Neural cell (in vitro differentiated cells): ENCODE measurements around the gene SPACA6. TPM values are rescaled to one million over a fixed set of nuclear protein-coding genes. Genes with fewer than 3 reads are reported as not detected.

Experiments used
- H2AFZ ChIP-seq: fragments of 200-600, 300-800 bp; sonication (generic), shearing (Covaris generic); 2 replicates; pipeline ENCODE4 v1.6.0; 2014; ENCODE audit warnings: low read depth, mild to moderate bottlenecking, antibody characterized with exemption, low read length, moderate library complexity
- H3F3A ChIP-seq: fragments of 200-600 bp; shearing (Covaris generic); 2 replicates; pipeline ENCODE4 v1.6.1; 2016; ENCODE audit warnings: mild to moderate bottlenecking, moderate library complexity, mixed read lengths, antibody characterized with exemption, low read length; ENCODE audit not compliant: insufficient read depth, poor library complexity, severe bottlenecking
- H3K27ac ChIP-seq: fragments of 200-600, 300-800 bp; sonication (generic), shearing (Covaris generic); 2 replicates; pipeline ENCODE4 v1.5.1; 2014; ENCODE audit warnings: mild to moderate bottlenecking, low read length, moderate library complexity
- H3K27me3 ChIP-seq: fragments of 300-800, 200-600 bp; sonication (generic), shearing (Covaris generic); 2 replicates; pipeline ENCODE4 v1.6.0; 2014; ENCODE audit warnings: mild to moderate bottlenecking, low read depth, low read length, moderate library complexity; ENCODE audit not compliant: insufficient read depth
- H3K36me3 ChIP-seq: fragments of 300-800, 200-600 bp; sonication (generic), shearing (Covaris generic); 2 replicates; pipeline ENCODE4 v1.5.1; 2014; ENCODE audit warnings: mild to moderate bottlenecking, antibody characterized with exemption, low read length, moderate library complexity; ENCODE audit not compliant: insufficient read depth
- H3K4me2 ChIP-seq: fragments of 300-800, 200-600 bp; sonication (generic), shearing (Covaris generic); 2 replicates; pipeline ENCODE4 v1.6.0; 2014; ENCODE audit warnings: mild to moderate bottlenecking, low read length
- H3K4me3 ChIP-seq: fragments of 300-800, 200-600 bp; sonication (generic), shearing (Covaris generic); 2 replicates; pipeline ENCODE4 v1.5.1; 2014; ENCODE audit warnings: mild to moderate bottlenecking, low read length, moderate library complexity
- H3K79me2 ChIP-seq: fragments of 200-600 bp; shearing (Covaris generic); replicated peaks from 2 replicates; pipeline ENCODE4 v1.6.0; 2014; ENCODE audit warnings: mild to moderate bottlenecking, low read length, moderate library complexity; ENCODE audit not compliant: insufficient read depth
- H3K9ac ChIP-seq: fragments of 300-800, 200-600 bp; sonication (generic), shearing (Covaris generic); 2 replicates; pipeline ENCODE4 v1.6.1; 2016; ENCODE audit warnings: mild to moderate bottlenecking, low read length, mixed read lengths
- H3K9me2 ChIP-seq: fragments of 200-600 bp; shearing (Covaris generic); 2 replicates; pipeline ENCODE4 v1.6.1; 2016; ENCODE audit warnings: mild to moderate bottlenecking, low read length, mixed read lengths; ENCODE audit not compliant: insufficient read depth
- H3K9me3 ChIP-seq: fragments of 200-600, 300-800 bp; sonication (generic), shearing (Covaris generic); 2 replicates; pipeline ENCODE4 v1.6.1; 2016; ENCODE audit warnings: mild to moderate bottlenecking, mixed run types, low read length, moderate library complexity, mixed read lengths
- H4K20me1 ChIP-seq: fragments of 200-600 bp; shearing (Covaris generic); 2 replicates; pipeline ENCODE4 v1.6.1; 2016; ENCODE audit warnings: mild to moderate bottlenecking, mixed run types; ENCODE audit not compliant: insufficient read depth
- CTCF ChIP-seq: fragments of 450-650 bp; IDR thresholded peaks from 2 replicates; pipeline ENCODE4 v1.5.1; 2014; ENCODE audit warnings: antibody characterized with exemption, mild to moderate bottlenecking, moderate library complexity; ENCODE audit not compliant: poor library complexity, severe bottlenecking
- EP300 ChIP-seq: fragments of 450-650 bp; conservative IDR thresholded peaks from 2 replicates; pipeline ENCODE4 v1.6.1; 2014; ENCODE audit warnings: antibody characterized with exemption, mild to moderate bottlenecking, moderate library complexity; ENCODE audit not compliant: poor library complexity, severe bottlenecking
- EZH2 ChIP-seq: fragments of 200-600, 300-800 bp; shearing (Covaris generic), sonication (generic); IDR thresholded peaks from 2 replicates; pipeline ENCODE4 v1.6.1; 2014; ENCODE audit warnings: antibody characterized with exemption, low read length, borderline replicate concordance, mild to moderate bottlenecking; ENCODE audit not compliant: insufficient read depth, poor library complexity, severe bottlenecking
- MXI1 ChIP-seq: fragments of 450-650 bp; conservative IDR thresholded peaks from 2 replicates; pipeline ENCODE4 v1.6.1; 2014; ENCODE audit warnings: antibody characterized with exemption, mild to moderate bottlenecking; ENCODE audit not compliant: poor library complexity, severe bottlenecking
- POLR2AphosphoS5 ChIP-seq: IDR thresholded peaks from 2 replicates; pipeline ENCODE4 v1.6.1; 2012
- RAD21 ChIP-seq: fragments of 450-650 bp; conservative IDR thresholded peaks from 2 replicates; pipeline ENCODE4 v1.6.1; 2014; ENCODE audit warnings: antibody characterized with exemption, mild to moderate bottlenecking, moderate library complexity
- REST ChIP-seq: IDR thresholded peaks from 2 replicates; pipeline ENCODE4 v1.6.1; 2012; ENCODE audit warnings: borderline replicate concordance
- SMC3 ChIP-seq: fragments of 450-650 bp; conservative IDR thresholded peaks from 2 replicates; pipeline ENCODE4 v1.6.1; 2014; ENCODE audit warnings: antibody characterized with exemption, mild to moderate bottlenecking, moderate library complexity; ENCODE audit not compliant: poor library complexity
- TAF1 ChIP-seq: IDR thresholded peaks from 2 replicates; pipeline ENCODE4 v1.6.1; 2012; ENCODE audit warnings: low read depth
- polyA plus RNA-seq: library from polyadenylated mRNA; depleted of rRNA; stranded (reverse); fragments of >200 nt; gene quantifications from 2 replicates; pipeline ENCODE4 v1.2.3, GENCODE V29; 2014

SPACA6 gene
- polyA plus RNA-seq, 1 donor from 2014 or later, result 5.2 TPM

GRCh38 chr19:51696606-51697005 lies 3.5 kb downstream of the SPACA6 start:
- Histone ChIP-seq H3K9ac (no peak overlapping the region), H3F3A (no peaks in the 10 kb centered on the region), H3K9me3 (no peaks in the 10 kb centered on the region), H3K4me3 (no peak overlapping the region), H3K9me2 (no peaks in the 10 kb centered on the region), H4K20me1 (peaks cover 13% of the 10 kb centered on the region), H3K27ac (no peak overlapping the region), H3K4me2 (no peak overlapping the region), H3K36me3 (peaks cover 7% of the 10 kb centered on the region), H3K79me2 (peaks cover 15% of the 10 kb centered on the region), H2AFZ (no peak overlapping the region), H3K27me3 (no peaks in the 10 kb centered on the region)
- TF ChIP-seq EZH2, result no peak
- TF ChIP-seq REST, result no peak
- no peak for TF ChIP-seq RAD21
- TF ChIP-seq POLR2AphosphoS5, result no peak
- TF ChIP-seq SMC3, result no peak
- TF ChIP-seq TAF1, result no peak
- no peak for TF ChIP-seq EP300
- no peak for TF ChIP-seq MXI1
- TF ChIP-seq CTCF, result no peak

GRCh38 chr19:51697169-51697776 lies 4.1 kb downstream of the SPACA6 start:
- peaks cover 8% of the 10 kb centered on the region for H4K20me1 ChIP-seq
- H3K9ac ChIP-seq, result no peak overlapping the region
- no peaks in the 10 kb centered on the region for H3K9me2 ChIP-seq
- peaks cover 8% of the 10 kb centered on the region for H3K79me2 ChIP-seq
- no peak overlapping the region for H3K27ac ChIP-seq
- TF ChIP-seq TAF1 (no peak), SMC3 (no peak), MXI1 (no peak), CTCF (no peak), RAD21 (no peak), EZH2 (no peak), POLR2AphosphoS5 (no peak), EP300 (no peak), REST (no peak)
- H3K27me3 ChIP-seq, result no peaks in the 10 kb centered on the region
- no peak overlapping the region for H3K4me2 ChIP-seq
- H3K4me3 ChIP-seq, result no peak overlapping the region
- no peaks in the 10 kb centered on the region for H3K9me3 ChIP-seq
- peaks cover 7% of the 10 kb centered on the region for H3K36me3 ChIP-seq
- H2AFZ ChIP-seq, result no peak overlapping the region
- H3F3A ChIP-seq, result no peaks in the 10 kb centered on the region
